HG03558 (cell line): ENCODE data around the gene SPDL1.

Experiments
- ATAC-seq: cut with Tn5 transposase; IDR thresholded peaks from one replicate; pipeline ENCODE4 v1.9.1; 2021; ENCODE audit warnings: moderate number of reproducible peaks; ENCODE audit not compliant: unreplicated experiment; ENCODE audit errors: extremely low read depth

SPDL1 gene

DNA sequence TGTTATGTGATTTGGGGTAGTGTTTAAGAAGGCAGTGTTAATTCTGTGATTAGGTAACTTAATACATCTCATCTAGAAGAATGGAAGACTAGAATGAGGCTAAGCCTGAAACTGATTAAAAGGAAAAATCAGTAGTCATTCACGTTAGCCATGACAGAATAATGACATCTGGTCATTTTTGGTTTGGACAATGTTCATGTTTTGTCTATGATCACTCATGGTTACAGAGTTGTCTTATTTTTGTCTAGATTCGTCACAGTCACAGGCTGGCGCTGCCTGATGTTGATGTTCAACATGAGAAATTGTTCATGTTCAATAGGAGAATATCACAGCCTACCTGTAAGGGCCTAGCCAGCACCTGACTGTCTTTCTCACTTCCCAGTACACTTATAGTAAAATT lies 44.0 kb downstream of the SPDL1 start:
- no peak for ATAC-seq

DNA sequence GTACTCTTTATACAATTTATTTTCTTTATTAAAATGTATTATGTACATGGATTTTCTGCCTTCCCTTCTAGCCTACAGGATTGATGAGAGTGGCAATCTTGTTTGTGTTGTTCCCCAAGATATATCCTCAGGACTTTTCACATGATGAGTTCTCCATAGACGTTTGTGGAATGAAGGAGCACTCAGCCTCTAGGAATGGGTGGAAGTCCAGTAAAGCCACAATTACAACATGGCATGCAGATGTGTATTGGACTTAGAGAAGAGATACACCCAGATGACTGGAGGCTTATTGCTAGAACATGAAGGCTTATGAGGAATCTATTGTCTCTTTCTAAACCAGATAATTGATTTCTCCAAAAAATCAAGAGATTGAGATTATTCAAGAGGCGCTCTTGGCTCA lies 45.3 kb downstream of the SPDL1 start:
- ATAC-seq, result no peak

DNA sequence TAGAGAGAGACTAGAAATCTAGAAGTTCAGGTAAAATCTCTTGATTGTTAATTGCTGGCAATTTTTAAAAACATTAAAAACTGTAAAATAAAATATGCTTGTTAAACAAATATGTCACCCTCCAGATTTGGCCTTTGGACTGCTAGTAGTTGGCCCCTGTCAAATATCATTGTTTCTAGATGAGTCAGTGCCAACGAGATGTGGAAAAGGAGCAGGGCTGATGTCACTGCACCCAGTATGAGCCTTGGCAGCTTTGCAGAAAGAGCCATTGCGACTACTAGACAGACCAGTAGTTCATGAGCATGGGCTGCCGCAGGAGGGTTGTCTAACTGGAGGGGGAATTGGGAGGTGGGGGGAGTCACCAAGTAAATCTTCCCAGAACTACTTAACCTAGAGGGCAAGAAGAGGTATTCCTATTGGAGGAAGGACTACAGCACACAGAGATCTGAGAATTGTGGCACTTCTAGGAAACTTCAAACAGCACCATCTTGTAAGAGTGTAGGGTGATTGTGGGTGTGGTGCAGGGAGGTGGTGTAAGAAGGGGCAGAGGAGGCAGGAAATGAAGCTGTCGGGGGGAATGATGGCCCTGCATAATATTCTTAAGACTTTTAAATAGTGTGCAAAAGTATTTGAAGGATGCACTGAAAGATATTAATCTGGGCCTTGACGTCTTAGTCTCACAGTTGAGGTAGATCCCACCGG lies 46.4 kb downstream of the SPDL1 start:
- ATAC-seq, result no peak

DNA sequence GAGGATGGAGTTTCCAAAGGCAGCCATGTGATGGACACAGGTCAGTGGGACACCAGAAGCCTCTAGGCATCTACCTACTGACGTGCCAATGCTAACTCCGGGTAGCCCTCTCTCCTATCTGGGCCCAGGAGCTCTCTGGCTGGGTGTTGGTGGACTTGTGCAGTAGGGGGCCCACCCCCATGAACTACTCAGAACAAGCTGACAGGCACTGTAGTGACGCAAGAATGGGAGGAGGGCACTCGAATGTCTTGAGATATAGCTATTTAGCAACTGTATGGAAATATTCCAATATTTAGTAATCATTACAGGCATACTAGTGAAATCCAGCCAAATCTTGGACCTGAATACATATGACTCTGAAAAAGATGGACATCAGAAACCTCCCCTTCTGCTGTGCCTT lies 47.8 kb downstream of the SPDL1 start:
- no peak for ATAC-seq

DNA sequence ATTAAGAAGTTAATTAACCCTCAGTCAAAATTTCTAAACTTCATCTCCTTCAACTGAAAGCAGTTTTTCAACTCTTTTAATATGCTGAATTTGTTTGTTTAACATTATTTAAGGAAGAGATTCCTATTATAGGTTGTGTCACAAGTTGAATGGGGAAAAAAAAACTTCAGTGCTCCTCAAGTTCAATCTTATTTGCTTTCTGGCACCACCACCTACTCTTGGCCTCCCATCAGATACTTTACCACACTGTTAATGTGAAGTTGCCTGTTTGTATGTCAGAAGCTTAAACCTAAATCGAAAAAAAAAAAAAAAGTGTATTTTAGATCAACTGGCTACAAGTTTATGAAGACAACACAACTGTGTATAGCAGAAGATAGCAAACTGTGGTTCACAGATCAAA lies 49.4 kb downstream of the SPDL1 start:
- no peak for ATAC-seq

DNA sequence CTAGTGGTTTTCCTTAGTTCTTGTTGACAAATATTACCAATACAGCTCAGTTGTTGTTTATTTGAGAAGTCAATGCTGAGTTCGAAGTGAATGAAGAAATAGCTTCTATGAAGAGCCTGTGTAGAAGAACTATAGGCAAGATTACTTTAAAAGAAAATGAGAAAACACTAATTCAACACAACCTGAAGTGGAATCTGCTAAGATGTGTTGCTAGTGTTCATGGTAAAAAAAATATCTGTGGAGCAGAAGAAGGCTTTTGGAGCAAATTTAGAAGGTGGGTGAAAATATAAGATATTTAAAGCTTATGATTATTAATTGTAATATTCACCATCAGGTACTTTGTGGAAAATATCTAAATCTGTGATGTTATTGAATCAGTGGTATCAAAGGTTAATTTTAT lies 51.0 kb downstream of the SPDL1 start:
- no peak for ATAC-seq

DNA sequence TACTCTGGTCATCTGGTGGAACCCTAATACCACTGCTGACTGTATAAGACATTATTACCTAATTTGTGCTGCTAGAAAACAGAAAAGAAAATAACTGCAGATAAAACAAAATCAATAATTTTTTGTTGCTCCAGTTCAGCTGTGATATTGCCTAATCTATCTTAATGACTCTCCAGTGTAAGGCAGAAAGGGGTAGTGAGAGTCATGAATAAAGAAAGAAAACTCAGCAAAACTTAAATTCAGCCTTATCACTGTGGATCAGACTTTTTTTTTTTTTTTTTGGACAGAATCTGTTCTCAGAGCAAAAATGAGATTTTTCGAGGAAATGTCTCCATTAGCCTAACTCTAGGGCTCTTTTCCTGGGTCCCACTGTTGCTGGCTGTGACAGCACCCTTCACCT lies 52.4 kb downstream of the SPDL1 start:
- no peak for ATAC-seq

DNA sequence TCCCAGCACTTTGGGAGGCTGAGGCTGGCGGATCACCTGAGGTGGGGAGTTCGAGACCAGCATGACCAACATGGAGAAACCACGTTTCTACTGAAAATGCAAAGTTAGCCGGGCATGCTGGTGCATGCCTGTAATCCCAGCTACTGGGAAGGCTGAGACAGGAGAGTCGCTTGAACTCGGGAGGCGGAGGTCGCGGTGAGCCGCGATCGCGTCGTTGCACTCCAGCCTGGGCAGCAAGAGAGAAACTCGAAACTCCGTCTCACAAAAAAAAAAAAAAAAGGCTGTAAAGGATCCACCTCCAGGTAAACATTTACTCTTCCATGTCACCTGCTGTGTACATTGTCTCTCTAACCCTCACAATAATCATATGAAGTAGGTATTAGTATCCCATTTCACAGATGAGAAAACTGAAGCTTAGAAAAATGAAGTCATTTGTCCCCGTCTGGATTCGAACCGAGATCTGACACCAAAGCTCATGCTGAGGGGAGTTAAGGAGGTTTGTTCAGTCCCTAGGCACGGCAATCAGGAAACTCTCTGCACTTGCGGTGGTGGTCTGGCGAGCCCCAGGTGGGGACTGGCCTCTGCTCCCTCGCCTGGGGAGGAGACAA lies 53.0 kb downstream of the SPDL1 start:
- no peak for ATAC-seq

DNA sequence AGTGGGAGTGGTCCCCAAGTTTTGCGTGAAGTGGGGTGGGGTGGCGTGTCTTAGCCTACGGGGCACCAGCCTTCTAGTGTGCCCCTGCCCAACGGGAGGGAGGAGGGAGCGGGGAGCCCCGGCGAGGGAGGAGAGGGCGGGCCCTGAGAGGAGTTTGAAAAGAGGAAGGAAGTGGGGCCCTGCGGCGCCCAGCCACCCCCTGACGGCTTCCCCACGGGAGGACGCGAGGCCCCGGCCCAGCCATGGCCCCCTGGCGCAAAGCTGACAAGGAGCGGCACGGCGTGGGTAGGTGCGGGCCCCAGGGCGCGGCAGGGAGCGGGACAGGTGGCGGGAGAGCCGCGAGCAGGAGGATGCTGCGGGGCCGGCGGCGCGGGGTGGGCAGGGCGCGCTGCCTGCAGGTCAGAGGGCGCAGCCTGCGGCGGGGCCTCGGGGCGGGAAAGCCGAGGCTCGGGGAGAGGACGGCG lies 53.5 kb downstream of the SPDL1 start, which contains the start of gene DOCK2:
DOCK2 (plus strand) TSS at position 191 of the 464 bp plus-strand sequence; CDS start at position 243, 52 bp downstream.
- peak; percentile 80 for ATAC-seq

DNA sequence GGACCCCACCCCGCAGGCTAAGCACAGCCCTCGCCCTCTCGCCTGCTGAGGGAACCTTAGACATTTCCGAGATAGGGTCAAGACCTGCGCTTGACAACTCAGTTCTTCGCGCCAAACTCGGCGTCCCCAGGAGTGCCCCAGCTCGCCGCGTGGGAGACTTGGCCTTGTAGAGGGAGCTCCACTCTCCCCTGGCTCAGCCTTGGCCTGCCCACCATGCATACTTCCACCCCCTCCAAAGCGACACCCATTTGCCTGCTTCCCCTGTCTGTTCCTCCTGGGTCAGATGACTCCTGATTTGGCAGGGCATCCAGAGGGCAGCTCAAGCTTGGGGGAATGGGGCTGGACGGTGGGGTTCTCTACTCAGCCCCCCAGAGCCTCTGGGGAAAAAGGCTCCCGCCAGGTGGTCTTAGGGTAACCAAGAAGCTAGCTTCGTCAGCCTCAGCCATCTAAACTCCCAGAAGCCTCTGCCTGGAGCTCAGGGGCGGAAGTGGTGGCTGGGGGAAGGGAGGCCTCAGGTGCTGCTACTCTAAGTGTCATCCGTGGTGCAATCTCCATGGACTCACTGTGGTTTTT lies 54.1 kb downstream of the SPDL1 start:
- ATAC-seq, result peak; percentile 41

DNA sequence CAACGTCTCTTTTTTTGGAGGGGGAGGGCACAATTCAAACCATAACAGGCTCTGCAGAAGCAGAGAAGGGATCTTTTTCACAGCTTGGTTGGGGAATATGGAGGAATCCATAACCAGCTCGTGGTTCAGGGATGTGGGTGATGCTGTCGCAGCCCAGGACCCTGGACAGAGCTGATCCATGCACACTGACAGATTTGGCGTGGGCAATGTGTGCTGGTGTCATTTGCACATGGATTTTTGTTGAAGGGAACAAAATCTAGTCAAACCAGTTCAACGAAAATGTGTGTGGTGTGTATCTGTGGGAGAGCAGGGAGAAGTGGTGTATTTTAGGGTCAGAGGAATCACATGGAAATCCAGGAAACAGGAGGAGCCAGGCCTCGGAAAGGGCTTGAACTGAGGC lies 57.7 kb downstream of the SPDL1 start:
- ATAC-seq, result no peak

DNA sequence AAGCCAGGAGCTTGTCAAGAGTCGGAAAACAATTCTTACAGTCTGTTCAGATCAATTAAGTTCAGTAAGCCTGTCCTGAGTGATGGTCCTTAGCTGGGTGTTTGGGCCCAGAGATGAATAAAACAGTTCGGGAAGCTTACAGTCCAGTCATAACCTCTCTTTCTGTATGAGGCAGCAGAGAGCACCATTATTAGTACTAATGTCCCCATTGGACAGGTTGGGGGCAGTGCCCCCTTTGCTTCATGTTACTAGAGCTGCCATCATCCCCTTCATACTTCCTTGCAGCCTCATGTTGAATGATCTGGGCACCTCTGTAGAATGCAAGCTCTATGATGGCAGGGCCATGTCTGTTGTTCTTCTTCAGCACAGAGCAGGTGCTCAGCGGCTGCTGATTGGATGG lies 63.3 kb downstream of the SPDL1 start:
- ATAC-seq, result no peak

DNA sequence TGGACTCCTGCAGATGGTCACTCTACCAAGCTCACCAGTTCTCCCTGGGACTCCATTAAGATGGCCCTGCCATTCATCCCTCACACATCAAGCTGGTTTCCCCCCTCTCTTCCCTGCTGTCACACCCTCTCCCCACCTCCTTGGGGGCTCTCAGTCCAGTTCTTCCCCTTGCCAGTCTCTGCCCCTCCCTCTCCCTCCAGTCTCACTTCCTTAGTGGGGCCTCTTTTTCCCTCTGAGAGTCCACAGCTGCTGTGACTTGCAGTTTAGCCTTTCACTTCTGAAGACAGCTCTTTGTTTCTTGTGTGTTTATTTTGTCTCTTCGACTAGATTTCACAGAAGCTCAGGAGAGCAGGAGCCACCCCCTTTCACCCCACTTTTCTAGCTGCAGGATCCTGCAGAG lies 64.0 kb downstream of the SPDL1 start:
- no peak for ATAC-seq

DNA sequence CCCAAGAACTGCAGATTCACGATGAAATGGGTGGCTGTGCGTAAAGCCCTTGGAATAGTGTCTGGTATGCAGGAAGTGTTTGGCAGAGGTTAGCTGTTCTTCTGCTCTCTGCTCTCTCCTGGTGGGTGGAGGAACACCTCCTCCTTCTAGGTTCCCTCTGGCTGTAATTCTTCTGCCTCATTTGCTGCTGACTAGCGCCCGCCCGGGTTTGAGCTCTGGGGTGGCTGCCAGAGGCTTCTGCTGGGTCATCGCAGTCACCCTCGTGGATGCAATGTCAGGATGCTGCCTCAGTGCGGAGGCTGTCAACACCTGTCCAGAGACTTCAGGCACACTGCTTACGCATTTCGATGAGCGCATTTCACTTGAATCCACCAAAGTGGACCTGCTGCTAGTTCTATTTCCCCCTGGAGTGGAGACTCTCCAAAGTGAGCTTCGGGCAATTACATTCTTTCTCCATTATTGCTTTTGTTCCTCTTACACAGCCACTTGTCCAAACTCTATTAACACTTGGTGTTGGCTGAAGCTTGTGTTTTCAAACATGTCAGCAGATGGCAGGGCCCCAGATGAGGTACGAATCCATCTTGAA lies 65.2 kb downstream of the SPDL1 start:
- ATAC-seq, result no peak

DNA sequence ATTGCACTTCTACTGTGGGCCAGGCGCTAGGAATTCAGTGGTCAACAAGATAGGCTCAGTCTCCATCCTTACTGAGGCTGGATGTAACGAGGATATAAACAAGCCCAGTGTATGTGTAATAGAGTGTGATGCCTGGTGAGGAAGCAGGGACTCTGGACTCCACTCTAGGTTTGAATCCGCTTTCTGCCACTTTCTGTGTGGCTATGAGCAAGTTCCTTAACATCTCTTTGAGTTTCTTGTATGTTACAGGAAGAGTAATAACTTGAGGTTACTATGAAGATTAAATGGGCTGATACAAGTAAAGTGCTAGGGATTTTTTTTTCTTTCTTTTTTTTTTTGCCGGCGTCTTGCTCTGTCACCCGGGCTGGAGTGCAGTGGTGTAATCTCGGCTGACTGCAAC lies 65.9 kb downstream of the SPDL1 start:
- ATAC-seq, result no peak

DNA sequence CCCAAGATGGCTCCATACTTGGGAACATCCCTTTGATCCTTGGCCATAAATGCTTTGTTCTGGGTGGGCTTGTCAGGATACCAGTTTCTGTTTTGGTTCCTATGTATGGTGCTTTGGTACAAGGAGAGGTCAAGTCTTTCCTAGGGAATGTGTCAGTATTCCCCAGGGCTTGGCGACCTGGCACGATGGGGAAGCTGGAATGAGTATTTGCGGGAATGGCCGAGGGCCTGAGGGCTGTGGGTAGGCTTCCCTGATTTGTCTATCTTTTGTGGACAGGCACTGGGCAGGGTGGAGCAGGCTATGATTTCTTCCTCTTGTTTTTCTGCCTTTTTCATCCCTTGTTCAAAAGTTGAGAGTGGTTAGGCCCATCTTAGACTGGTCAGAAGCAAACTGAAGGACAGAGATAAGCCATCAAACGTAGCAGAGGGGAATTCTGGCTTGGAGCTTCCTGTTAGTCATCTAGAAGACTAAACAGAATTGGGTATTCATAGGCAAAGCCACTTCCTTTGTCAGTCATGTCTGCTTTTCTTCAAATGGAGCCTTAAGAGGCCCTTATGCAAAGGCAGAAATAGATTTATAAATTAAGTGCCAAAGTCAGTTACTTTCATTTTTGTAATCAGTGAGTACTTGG lies 67.2 kb downstream of the SPDL1 start:
- ATAC-seq, result peak; percentile 41

DNA sequence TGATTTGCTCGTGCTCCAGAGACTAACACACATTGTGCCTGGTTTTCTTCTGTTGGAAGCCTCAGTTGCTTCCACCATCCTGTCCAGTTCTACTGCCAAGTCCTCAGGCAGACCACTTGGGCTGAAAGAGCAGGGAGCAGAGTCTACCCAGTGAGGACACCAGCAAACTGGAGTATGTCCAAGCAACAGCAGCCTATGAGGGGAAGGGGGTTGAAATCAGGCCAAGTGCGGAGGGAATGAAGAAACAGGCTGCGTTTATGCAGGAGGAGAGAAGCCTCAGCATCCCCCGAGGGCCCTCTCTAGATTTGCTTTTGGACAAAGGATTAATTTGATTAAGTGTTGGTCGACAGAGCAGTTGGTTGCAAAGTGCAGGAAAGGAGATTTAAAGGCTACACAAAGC lies 68.0 kb downstream of the SPDL1 start:
- ATAC-seq, result no peak

DNA sequence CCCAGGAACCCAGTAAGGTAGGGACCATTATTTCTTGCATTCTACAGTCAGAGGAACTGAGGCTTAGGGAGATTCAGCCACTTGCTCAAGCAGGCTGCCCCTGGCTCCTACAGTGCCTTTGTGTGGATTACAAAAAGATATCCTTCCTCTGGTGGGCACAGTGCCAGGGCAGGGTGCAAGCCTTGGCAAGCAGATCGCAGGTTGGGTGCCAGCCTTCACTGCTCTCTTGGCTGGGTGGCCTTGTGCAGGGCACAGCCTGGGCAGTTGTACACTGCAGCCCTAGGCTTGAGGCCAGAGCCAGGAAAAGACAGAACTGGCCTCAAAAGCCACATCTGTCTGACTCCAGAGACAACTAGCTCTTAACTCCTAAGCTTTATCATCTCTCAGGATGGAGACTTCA lies 68.5 kb downstream of the SPDL1 start:
- ATAC-seq, result no peak

DNA sequence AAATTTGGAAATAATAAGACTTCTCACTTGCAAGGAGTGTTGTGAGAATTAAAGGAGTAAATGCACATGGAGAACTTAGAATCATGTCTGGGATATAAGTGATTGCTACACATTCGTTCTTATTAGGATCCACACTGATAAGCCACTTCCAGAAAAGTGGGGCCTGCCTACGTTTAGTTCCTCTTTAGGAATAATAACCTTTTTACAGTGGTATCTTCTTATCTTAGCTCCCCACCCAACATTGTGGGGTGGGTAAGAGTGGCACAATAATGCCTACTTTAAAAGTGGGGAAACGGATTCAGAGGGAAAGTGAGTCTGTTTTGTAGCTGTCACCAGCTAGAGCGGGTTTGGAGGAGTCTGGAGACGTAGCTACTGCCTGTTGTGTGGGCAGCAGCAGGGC lies 69.5 kb downstream of the SPDL1 start:
- ATAC-seq, result no peak
